GM19467 (cell line): ENCODE results near the gene ZFHX2.
"Not testable (repeated sequence)": the region's sequence is repeated elsewhere in the genome, so short reads cannot be mapped to it uniquely, and the experiment has no call there.

Experiments
- ATAC-seq: cut with Tn5 transposase; IDR thresholded peaks from one replicate; pipeline ENCODE4 v1.9.1; 2021; ENCODE audit warnings: mild to moderate bottlenecking, moderate library complexity; ENCODE audit not compliant: unreplicated experiment

The ZFHX2 gene

DNA sequence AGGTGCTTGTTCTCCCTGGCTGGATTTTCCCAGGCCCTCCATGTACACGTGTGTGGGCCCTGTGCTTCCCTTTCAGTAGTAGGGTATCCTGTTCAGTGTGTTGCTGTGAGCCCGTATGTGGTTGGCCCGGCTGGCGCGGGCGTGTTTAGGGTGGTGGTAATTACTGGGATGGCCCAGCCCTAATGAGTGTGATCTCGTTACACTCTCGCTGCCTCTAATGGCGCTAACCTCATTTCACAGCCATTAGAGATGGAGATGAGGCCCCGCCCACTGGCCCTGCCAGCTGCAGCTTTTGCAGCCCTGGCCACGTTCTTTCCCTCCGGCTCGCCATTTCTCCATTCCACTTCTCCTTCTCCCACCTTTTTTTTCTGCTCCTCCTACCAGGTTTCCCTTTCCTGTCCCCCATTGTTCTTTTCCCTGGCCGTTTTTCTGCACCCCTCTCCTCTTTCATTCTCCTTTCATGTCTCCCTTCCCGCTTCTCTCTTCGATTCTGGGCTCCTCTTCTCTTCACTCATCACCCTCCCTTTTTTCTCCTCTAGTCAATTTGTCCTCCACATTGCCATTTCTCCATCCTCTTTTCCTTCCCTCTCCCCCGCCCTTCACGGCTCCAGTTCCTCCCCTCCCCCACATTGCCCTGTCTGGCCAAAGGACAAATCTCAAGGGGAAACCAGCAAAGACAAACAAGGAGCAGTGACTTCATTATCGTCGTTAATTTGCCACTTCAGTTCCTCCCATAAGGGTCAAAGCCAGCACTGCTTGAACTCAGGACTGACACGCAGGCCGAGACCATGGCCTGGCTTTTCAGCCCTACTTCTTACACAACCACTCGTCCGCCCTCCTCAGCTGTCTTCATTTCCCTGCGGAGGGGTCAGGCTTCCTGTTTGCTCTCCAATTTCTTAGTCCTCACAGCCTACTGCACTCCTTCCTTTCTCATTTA, 6.8 kb downstream of the ZFHX2 start:
- ATAC-seq: no peak

GRCh38 chr14:23543403-23543802, 8.2 kb downstream of the ZFHX2 start:
- ATAC-seq: no peak

GRCh38 chr14:23542261-23542660, 9.3 kb downstream of the ZFHX2 start:
- no peak for ATAC-seq

DNA sequence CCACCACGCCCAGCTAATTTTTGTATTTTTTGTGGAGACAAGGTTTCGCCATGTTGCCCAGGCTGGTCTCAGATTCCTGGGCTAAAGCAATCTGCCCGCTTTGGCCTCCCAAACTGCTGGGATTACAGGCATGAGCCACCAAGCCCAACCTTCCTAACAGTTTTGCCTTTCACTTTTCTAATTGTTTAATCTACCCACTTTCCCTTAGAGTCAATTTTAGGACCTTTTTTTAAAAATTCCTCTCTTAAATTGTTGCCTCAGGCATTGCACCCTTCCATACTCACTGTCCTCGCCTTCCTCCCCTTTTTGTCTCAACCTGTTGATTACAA, 11.5 kb downstream of the ZFHX2 start:
- ATAC-seq: no peak

- peak; percentile 48 for ATAC-seq
These were observed 12.1 kb downstream of the ZFHX2 start for GRCh38 chr14:23539248-23540140.

DNA sequence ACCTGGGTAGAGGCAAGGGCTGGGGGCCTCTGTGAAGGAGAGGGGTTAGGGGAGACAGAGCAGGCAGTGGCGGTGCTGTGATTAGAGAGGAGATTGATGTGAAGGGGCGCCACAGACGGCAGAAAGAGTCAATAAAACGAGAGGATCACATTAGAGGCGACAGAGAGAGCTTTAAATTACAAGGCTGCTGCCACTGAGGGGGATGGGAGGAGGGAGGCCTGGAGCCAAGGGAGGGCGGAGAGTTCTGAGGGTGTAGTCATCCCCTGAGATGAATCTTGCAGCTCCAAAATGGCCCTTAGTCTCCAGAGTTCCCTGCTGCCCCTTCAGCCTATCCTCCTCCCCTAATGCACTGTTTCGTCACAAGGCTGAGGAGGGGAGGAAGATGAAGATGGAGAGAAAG, 12.8 kb downstream of the ZFHX2 start:
- ATAC-seq: no peak

GRCh38 chr14:23538050-23538718, 13.4 kb downstream of the ZFHX2 start:
- ATAC-seq: no peak

DNA sequence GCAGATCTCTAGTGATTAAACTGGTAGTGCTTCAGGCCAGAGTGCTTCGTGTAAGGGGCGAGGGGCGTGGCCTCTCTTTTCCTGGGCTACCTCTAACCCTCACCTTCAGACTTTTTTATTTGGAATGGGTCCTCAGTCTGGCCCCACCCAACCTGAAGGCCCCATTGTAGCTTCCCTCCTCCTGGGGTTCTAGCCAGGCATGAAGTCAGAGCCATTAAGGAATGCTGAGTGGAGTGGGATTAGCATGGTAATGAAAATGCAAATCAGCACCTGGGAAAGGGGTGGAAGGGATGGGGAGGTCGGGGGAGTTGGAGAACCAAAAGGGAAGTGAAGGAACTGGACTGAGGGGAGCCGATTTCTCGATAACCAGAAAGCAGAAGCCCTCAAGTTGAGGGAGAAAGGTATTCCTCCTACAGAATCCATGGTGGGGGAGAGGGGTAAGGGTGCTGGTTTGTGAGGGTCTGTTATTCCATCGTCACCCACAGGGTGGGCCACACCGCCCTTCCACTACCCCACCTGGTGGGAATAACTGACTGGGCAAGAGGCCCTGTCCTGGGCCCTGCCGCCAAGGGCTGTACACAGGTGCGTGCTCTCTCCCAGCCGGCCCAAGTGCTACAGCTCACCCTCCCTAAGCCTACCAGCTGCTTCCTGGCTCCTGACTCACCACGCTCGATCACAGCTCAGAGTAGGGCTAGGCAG, 14.1 kb downstream of the ZFHX2 start:
- no peak for ATAC-seq

- not testable (repeated sequence) for ATAC-seq
These were observed 14.7 kb downstream of the ZFHX2 start for GRCh38 chr14:23536906-23537305.

DNA sequence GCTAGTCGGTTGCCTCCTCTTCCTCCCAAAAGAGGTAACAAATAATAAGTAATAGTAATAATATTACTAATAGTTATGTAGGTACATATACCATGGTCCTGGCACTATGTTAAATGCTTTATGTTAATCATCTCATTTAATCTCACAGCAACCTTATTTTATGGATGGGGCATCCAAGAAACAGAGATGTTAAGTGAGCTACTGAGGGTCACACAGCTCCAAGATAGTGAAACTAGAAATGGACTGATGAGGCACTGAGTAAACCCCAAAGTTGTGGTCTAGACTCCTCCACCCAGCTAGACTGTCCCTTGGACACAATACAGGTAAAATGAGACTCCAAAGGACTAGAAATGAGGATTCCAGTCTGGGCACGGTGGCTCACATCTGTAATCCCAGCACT, 15.1 kb downstream of the ZFHX2 start:
- no peak for ATAC-seq

DNA sequence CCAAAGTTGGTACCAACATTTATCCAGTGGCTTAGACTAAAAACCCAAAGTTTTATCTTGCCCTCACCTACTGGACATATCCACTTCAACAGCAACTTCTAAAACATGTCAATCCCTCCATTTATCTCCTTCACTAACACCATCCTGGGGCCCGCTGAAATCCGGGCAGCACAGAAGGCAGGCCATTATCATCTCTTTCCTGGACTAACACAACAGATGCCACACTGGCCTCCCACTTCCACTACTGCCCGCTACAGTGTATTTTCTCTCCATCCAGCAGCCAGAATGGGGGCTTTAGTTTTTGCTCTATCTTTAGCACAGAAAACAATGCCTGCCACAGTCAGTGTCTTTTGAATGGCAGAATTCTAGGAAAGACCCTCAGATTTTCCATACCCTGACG, 15.6 kb downstream of the ZFHX2 start:
- no peak for ATAC-seq

DNA sequence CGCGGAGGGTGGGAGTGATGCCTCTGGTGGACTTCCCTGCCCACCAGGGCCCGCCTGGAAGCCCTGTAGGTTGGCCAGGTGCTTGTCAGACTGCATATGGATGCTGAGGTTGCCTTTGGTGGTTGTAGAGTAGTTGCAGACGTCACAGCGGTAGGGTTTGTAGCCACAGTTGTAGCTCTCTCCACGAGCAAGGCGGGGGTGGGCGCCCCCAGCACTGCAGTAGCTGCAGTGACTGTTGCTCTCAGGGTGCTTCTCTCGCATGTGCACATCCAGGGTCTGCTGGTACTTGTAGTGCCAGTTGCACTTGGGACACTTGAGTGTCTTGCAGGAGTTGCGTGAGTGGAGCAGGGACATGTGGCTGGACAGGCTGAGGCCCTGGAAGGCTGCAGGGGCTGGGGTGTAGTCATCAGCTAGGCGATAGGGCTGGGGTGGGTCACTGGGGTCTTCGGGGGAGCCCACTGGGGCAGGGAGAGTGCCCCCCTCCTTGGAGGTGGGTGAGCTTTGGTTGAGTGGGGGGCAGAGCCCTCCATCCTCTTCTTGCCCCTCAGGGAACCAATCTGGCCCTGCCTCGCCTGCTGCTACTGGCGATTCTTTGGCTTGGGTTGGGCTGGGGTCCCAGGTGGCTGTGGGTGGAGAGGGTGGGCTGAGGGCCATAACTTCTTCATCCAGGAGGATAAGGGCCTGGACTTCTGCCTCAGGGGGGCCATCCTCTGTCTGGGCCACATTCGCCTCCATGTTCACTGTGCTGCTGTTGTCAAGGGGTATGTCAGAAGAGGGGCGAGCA, 17.7 kb downstream of the ZFHX2 start:
- ATAC-seq: no peak

GRCh38 chr14:23532658-23533057, 18.9 kb downstream of the ZFHX2 start:
- no peak for ATAC-seq

GRCh38 chr14:23531391-23531790, 20.2 kb downstream of the ZFHX2 start:
- ATAC-seq: no peak

GRCh38 chr14:23530375-23531055, 21.1 kb downstream of the ZFHX2 start:
- ATAC-seq: no peak

GRCh38 chr14:23529016-23529415, 22.5 kb downstream of the ZFHX2 start:
- no peak for ATAC-seq

- ATAC-seq: no peak
These were observed 23.0 kb downstream of the ZFHX2 start for GRCh38 chr14:23528555-23528954.

- ATAC-seq: no peak
These were observed 26.0 kb downstream of the ZFHX2 start for GRCh38 chr14:23525611-23526010.

- no peak for ATAC-seq
These were observed 26.6 kb downstream of the ZFHX2 start for GRCh38 chr14:23524954-23525353.
